ENCODE results near the gene MGAT4B.

The MGAT4B gene

GRCh38 chr5:179753971-179754370, 52.7 kb downstream of the MGAT4B start:
- H3K36me3 ChIP-seq (ENCODE audit: control insufficient read depth in 5 of 5, insufficient read depth in 5 of 5, low read length in 5 of 5), result peaks cover 0 to 8% (median 6%) of the 10 kb centered on the region in 5 donors
- no peak overlapping the region for H3K9ac ChIP-seq (ENCODE audit: low read length in 5 of 5)
- no peaks in the 10 kb centered on the region for H3K27me3 ChIP-seq (ENCODE audit: control insufficient read depth in 5 of 5, insufficient read depth in 4 of 5, low read length in 5 of 5)
- H3K9me3 ChIP-seq (ENCODE audit: control insufficient read depth in 5 of 5, low read length in 5 of 5), result no peaks in the 10 kb centered on the region
- H3K27ac ChIP-seq (ENCODE audit: low read depth, low read length), result no peak overlapping the region
- H3K4me1 ChIP-seq (ENCODE audit: control insufficient read depth in 5 of 5, insufficient read depth in 5 of 5, low read length in 5 of 5), result peaks cover 3 to 22% (median 15%) of the 10 kb centered on the region in 5 donors
- H3K4me3 ChIP-seq (ENCODE audit: low read depth in 1 of 5, low read length in 5 of 5), result no peak overlapping the region

DNA sequence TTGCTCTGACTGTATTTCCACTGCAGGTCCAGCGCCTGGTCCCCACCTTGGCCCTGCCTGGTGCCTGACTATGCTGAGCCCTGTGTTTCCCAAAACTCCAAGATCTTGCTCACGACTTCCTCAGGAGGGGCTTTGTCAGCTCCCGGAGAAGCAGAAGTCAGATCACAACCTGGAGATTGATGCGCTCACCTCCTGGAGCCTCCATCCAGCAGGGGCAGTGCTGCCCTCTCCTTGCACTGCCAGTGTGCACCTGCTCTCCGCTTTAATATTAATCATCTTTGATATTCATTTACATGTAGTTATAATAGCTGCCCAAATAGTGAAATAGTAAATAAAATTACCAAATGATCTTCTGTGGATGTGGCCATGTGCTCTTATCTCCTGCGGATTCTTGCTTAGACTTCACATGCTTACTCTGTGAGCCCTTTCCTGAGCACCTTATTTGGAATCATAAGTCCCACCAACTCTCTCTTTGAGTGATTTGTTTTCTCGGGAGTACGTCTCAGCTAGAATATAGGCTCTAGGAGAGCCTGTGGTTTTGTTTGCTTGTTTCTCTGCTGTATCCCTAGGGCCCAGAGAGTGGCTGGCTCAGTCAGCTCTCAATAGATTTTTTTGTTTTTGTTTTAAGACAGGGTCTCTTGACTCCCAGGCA, 56.7 kb downstream of the MGAT4B start:
- H3K27ac ChIP-seq (ENCODE audit: low read depth, low read length), result no peak overlapping the region
- no peaks in the 10 kb centered on the region for H3K27me3 ChIP-seq (ENCODE audit: control insufficient read depth in 5 of 5, insufficient read depth in 4 of 5, low read length in 5 of 5)
- H3K36me3 ChIP-seq (ENCODE audit: control insufficient read depth in 5 of 5, insufficient read depth in 5 of 5, low read length in 5 of 5), result peaks cover 3 to 8% (median 6%) of the 10 kb centered on the region in 5 donors
- peaks cover 0 to 7% (median 4%) of the 10 kb centered on the region in 5 donors for H3K4me1 ChIP-seq (ENCODE audit: control insufficient read depth in 5 of 5, insufficient read depth in 5 of 5, low read length in 5 of 5)
- no peaks in the 10 kb centered on the region for H3K9me3 ChIP-seq (ENCODE audit: control insufficient read depth in 5 of 5, low read length in 5 of 5)
- H3K4me3 ChIP-seq (ENCODE audit: low read depth in 1 of 5, low read length in 5 of 5), result no peak overlapping the region
- H3K9ac ChIP-seq (ENCODE audit: low read length in 5 of 5), result no peak overlapping the region

GRCh38 chr5:179747811-179748210, 58.9 kb downstream of the MGAT4B start:
- Histone ChIP-seq H3K4me3 (ENCODE audit: low read depth in 1 of 5, low read length in 5 of 5) (no peak overlapping the region), H3K27ac (ENCODE audit: low read depth, low read length) (no peak overlapping the region), H3K4me1 (ENCODE audit: control insufficient read depth in 5 of 5, insufficient read depth in 5 of 5, low read length in 5 of 5) (peaks cover 0 to 4% (median 3%) of the 10 kb centered on the region in 5 donors), H3K9me3 (ENCODE audit: control insufficient read depth in 5 of 5, low read length in 5 of 5) (no peaks in the 10 kb centered on the region), H3K9ac (ENCODE audit: low read length in 5 of 5) (no peak overlapping the region), H3K36me3 (ENCODE audit: control insufficient read depth in 5 of 5, insufficient read depth in 5 of 5, low read length in 5 of 5) (peaks cover 3 to 8% (median 6%) of the 10 kb centered on the region in 5 donors), H3K27me3 (ENCODE audit: control insufficient read depth in 5 of 5, insufficient read depth in 4 of 5, low read length in 5 of 5) (no peaks in the 10 kb centered on the region)
